Endometrium (tissue), 2 donors: ENCODE results near the gene WDR93.

ENCODE experiments used
- FAIRE-seq: peaks from 2 replicates; lab custom pipeline; 2012; peaks lifted over from hg19 to GRCh38; lab: Jason Lieb, UNC
- donor health status: control.
- donor health status: control.

Gene WDR93

GRCh38 chr15:89749526-89749925, 58.9 kb downstream of the WDR93 start:
- no peak for FAIRE-seq

- no peak for FAIRE-seq
Measured at GRCh38 chr15:89749951-89750559, 59.4 kb downstream of the WDR93 start.

- FAIRE-seq: no peak
Measured at GRCh38 chr15:89750560-89751542, 60.2 kb downstream of the WDR93 start, which contains the start of gene MESP1. MESP1 (minus strand) TSS chr15:89751249; CDS start chr15:89751231, 18 bp downstream.

- no peak for FAIRE-seq
Measured at GRCh38 chr15:89751748-89752147, 61.1 kb downstream of the WDR93 start.

- no peak for FAIRE-seq
Measured at GRCh38 chr15:89753855-89754254, 63.2 kb downstream of the WDR93 start.

- no peak for FAIRE-seq
Measured at GRCh38 chr15:89754361-89755154, 63.9 kb downstream of the WDR93 start.

- no peak for FAIRE-seq
Measured at GRCh38 chr15:89755701-89756100, 65.1 kb downstream of the WDR93 start.

GRCh38 chr15:89756897-89757296, 66.3 kb downstream of the WDR93 start:
- FAIRE-seq: no peak

- FAIRE-seq: no peak
Measured at GRCh38 chr15:89758283-89758682, 67.7 kb downstream of the WDR93 start.

- no peak for FAIRE-seq
Measured at GRCh38 chr15:89758981-89759380, 68.4 kb downstream of the WDR93 start.

- no peak for FAIRE-seq
Measured at GRCh38 chr15:89759835-89760234, 69.2 kb downstream of the WDR93 start.

- no peak for FAIRE-seq
Measured at GRCh38 chr15:89760303-89761008, 69.8 kb downstream of the WDR93 start.

- FAIRE-seq: no peak
Measured at GRCh38 chr15:89761009-89761831, 70.6 kb downstream of the WDR93 start.

- FAIRE-seq: no peak
Measured at GRCh38 chr15:89761929-89762328, 71.3 kb downstream of the WDR93 start.

- no peak for FAIRE-seq
Measured at GRCh38 chr15:89765694-89766093, 75.1 kb downstream of the WDR93 start.

- no peak for FAIRE-seq
Measured at GRCh38 chr15:89766357-89767311, 76.0 kb downstream of the WDR93 start.

GRCh38 chr15:89767411-89767915, 76.9 kb downstream of the WDR93 start:
- no peak for FAIRE-seq

GRCh38 chr15:89768071-89768500, 77.5 kb downstream of the WDR93 start:
- no peak for FAIRE-seq

- FAIRE-seq: no peak
Measured at GRCh38 chr15:89769366-89769765, 78.8 kb downstream of the WDR93 start.
